Measurements from ENCODE around the gene NUMBL.

DNA sequence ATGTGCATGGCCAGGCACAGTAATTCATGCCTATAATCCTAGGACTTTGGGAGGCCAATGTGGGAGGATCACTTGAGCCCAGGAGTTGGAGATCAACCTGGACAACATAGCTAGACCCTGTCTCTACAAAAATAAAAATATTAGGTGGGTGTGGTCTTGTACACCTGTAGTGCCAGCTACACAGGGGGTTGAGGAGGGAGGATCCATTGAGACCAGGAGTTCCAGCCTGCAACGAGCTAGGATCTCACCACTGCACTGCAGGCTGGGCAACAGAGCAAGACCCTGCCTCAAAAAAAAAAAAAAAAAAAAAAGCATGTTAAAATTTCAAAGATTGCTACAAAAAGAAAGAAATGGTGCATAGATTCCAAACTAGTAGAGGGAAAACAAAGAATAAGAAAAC is 52.1 kb downstream of the NUMBL start:
- TF ChIP-seq, protein P1, sequence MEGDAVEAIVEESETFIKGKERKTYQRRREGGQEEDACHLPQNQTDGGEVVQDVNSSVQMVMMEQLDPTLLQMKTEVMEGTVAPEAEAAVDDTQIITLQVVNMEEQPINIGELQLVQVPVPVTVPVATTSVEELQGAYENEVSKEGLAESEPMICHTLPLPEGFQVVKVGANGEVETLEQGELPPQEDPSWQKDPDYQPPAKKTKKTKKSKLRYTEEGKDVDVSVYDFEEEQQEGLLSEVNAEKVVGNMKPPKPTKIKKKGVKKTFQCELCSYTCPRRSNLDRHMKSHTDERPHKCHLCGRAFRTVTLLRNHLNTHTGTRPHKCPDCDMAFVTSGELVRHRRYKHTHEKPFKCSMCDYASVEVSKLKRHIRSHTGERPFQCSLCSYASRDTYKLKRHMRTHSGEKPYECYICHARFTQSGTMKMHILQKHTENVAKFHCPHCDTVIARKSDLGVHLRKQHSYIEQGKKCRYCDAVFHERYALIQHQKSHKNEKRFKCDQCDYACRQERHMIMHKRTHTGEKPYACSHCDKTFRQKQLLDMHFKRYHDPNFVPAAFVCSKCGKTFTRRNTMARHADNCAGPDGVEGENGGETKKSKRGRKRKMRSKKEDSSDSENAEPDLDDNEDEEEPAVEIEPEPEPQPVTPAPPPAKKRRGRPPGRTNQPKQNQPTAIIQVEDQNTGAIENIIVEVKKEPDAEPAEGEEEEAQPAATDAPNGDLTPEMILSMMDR (IDR thresholded peaks at IDR 0.05; ENCODE audit: insufficient read depth, low read length, poor library complexity, severe bottlenecking), result no peak
- no peak for TF ChIP-seq EZH2phosphoT487 (conservative IDR thresholded peaks at IDR 0.05; ENCODE audit: low read length)

All from SU-DHL-6 (cell line).